Testis (tissue), 5 donors: ENCODE measurements around the gene ETFDH. TPM values are rescaled to one million over a fixed set of nuclear protein-coding genes. Genes with fewer than 3 reads are reported as not detected.
A peak's percentile ranks its signal among the peaks of the same experiment; 100 is the strongest.

Source experiments
- DNase-seq: peaks from one replicate; pipeline ENCODE4 v3.0.0-alpha.2; 2019
- H3K27ac ChIP-seq, 2 donors: fragments of 200-600 bp; sonication (generic); one replicate each; pipeline ENCODE4 v1.5.1; 2019
- H3K27me3 ChIP-seq: fragments of 200-600 bp; sonication (generic); one replicate; pipeline ENCODE4 v1.5.1; 2019
- H3K36me3 ChIP-seq: fragments of 200-600 bp; sonication (generic); one replicate; pipeline ENCODE4 v1.5.1; 2017; ENCODE audit warnings: low read depth; ENCODE audit errors: missing control alignments
- H3K4me1 ChIP-seq: fragments of 200-600 bp; sonication (generic); one replicate; pipeline ENCODE4 v1.5.1; 2019
- H3K4me3 ChIP-seq, 2 donors: fragments of 200-600 bp; sonication (generic); one replicate each; pipeline ENCODE4 v1.5.1; 2017 to 2019
- H3K9me3 ChIP-seq: fragments of 200-600 bp; sonication (generic); one replicate; pipeline ENCODE4 v1.5.1; 2017
- CTCF ChIP-seq, 3 experiments: fragments of 450-650 bp in 2 of 3; fragments of 200-600 bp in 1 of 3; sonication (generic) in 1 of 3; IDR thresholded peaks; one replicate each; pipeline ENCODE4 v1.5.1; 2016 to 2019; ENCODE audit warnings: antibody characterized with exemption in 3 of 3, mild to moderate bottlenecking in 2 of 3, moderate library complexity in 1 of 3
- POLR2A ChIP-seq: fragments of 450-650 bp; IDR thresholded peaks from one replicate; pipeline ENCODE4 v1.6.1; 2017; ENCODE audit warnings: antibody characterized with exemption, mild to moderate bottlenecking, moderate library complexity
- WGBS, 2 donors: methylation state at CpG; one replicate each; pipeline ENCODE4 v1.1.5; 2018; 5-methylcytosine and 5-hydroxymethylcytosine counted together
- intact Hi-C: fragments of 100-400 bp; cut with DNase I; formaldehyde crosslinking; loops from one replicate; pipeline ENCODE4 v1.15.1; 2023; ENCODE audit warnings: low total_unique reads
- long read RNA-seq, 2 donors: transcript quantifications; one replicate each; lab custom pipeline, GENCODE V29; 2026
- polyA plus RNA-seq: library from polyadenylated mRNA; stranded (reverse); fragments of 350-450 nt; fragmentation: Illumina TruSeq; extraction: RNeasy Lipid Tissue Mini Kit (QIAGEN cat#74804); gene quantifications from one replicate; pipeline ENCODE4 v1.2.3, GENCODE V29; 2014; ENCODE audit warnings: low read depth, low replicate concordance; ENCODE audit not compliant: insufficient read depth
- total RNA-seq, 2 donors: library from RNA; depleted of rRNA; stranded (reverse); fragments of >200 nt; gene quantifications; one replicate each; pipeline ENCODE4 v1.2.3, GENCODE V29; 2016

Gene ETFDH
- total RNA-seq (10 to 100 TPM; 29.0 to 37.8 TPM), polyA plus RNA-seq (26.0 TPM)
- long read RNA-seq, donor 1, transcript ETFDH-206 (13 exons, 3,282 nt) = major isoform, 5 of 109 reads
- long read RNA-seq, donor 1, partial matches to known transcripts = 103 of 109 reads
- long read RNA-seq, donor 1, other reads (novel, unspliced or antisense) = 0 of 109 reads
- long read RNA-seq, donor 2, partial matches to known transcripts = 12 of 37 reads
- long read RNA-seq, donor 2, other reads (novel, unspliced or antisense) = 19 of 37 reads

GRCh38 chr4:158671915-158672806 lies at the start of gene ETFDH:
ETFDH (plus strand) TSS chr4:158672296; CDS start chr4:158672457, 161 bp downstream.
- no peaks in the 10 kb centered on the region for H3K27me3 ChIP-seq
- intact Hi-C loops = no loop called here
- no peaks in the 10 kb centered on the region for H3K9me3 ChIP-seq
- 0 to 1% methylated on average over 17 to 59 of the region's 60 CpGs for WGBS, 2 donors
- peaks cover 5% of the 10 kb centered on the region for H3K4me1 ChIP-seq
- peak; percentile 60 to 76 (median 67) for TF ChIP-seq CTCF (IDR thresholded peaks at IDR 0.05)
- peak; percentile 54 for TF ChIP-seq POLR2A
- H3K27ac ChIP-seq = peak within 1 kb of the TSS; percentile 67 to 94
- peak within 1 kb of the TSS; percentile 89 to 97 for H3K4me3 ChIP-seq
- no peaks in the 10 kb centered on the region for H3K36me3 ChIP-seq
- peak; percentile 98 for DNase-seq

GRCh38 chr4:158624889-158625478 lies 47.1 kb upstream of the ETFDH start:
- no peaks in the 10 kb centered on the region for H3K4me1 ChIP-seq
- H3K4me3 ChIP-seq = no peak overlapping the region
- WGBS, 2 donors = 41 to 52% methylated on average over 3 of the region's 3 CpGs
- intact Hi-C loops = loop anchor here (10.0 kb wide), 1 partner anchor 370 kb away; no protein-coding TSS in a partner anchor
- no peaks in the 10 kb centered on the region for H3K36me3 ChIP-seq
- peak; percentile 23 for DNase-seq
- no peaks in the 10 kb centered on the region for H3K27me3 ChIP-seq
- no peak overlapping the region for H3K27ac ChIP-seq
- TF ChIP-seq POLR2A (no peak), CTCF (IDR thresholded peaks at IDR 0.05) (peak; percentile 61 to 65 (median 64))
- H3K9me3 ChIP-seq = no peaks in the 10 kb centered on the region

GRCh38 chr4:158625544-158625943 lies 46.6 kb upstream of the ETFDH start:
- no peak for DNase-seq
- no peak overlapping the region for H3K27ac ChIP-seq
- no peaks in the 10 kb centered on the region for H3K9me3 ChIP-seq
- TF ChIP-seq POLR2A (no peak), CTCF (IDR thresholded peaks at IDR 0.05) (no peak)
- H3K36me3 ChIP-seq = no peaks in the 10 kb centered on the region
- intact Hi-C loops = loop anchor here (10.0 kb wide), 1 partner anchor 371 kb away; no protein-coding TSS in a partner anchor
- no peaks in the 10 kb centered on the region for H3K4me1 ChIP-seq
- H3K27me3 ChIP-seq = no peaks in the 10 kb centered on the region
- WGBS, 2 donors = 82 to 84% methylated on average over 2 of the region's 2 CpGs
- H3K4me3 ChIP-seq = no peak overlapping the region

GRCh38 chr4:158630893-158631292 lies 41.2 kb upstream of the ETFDH start:
- TF ChIP-seq CTCF (IDR thresholded peaks at IDR 0.05) (no peak), POLR2A (no peak)
- Histone ChIP-seq H3K4me3 (no peak overlapping the region), H3K4me1 (no peaks in the 10 kb centered on the region), H3K27me3 (no peaks in the 10 kb centered on the region), H3K36me3 (no peaks in the 10 kb centered on the region), H3K9me3 (no peaks in the 10 kb centered on the region), H3K27ac (no peak overlapping the region)
- WGBS, 2 donors = 39 to 42% methylated on average over 1 of the region's 1 CpG
- no peak for DNase-seq
- intact Hi-C loops = no loop called here
